ENCODE data around the gene PRKCA. TPM values are rescaled to one million over a fixed set of nuclear protein-coding genes. Genes with fewer than 3 reads are reported as not detected.

The PRKCA gene
- total and polyA plus RNA-seq, 9 of the 15 experiments (the other 6 are each of a cell fraction or from before 2014, with no cell fraction given), result 3.2 to 33.0 (median 17.8) TPM

DNA sequence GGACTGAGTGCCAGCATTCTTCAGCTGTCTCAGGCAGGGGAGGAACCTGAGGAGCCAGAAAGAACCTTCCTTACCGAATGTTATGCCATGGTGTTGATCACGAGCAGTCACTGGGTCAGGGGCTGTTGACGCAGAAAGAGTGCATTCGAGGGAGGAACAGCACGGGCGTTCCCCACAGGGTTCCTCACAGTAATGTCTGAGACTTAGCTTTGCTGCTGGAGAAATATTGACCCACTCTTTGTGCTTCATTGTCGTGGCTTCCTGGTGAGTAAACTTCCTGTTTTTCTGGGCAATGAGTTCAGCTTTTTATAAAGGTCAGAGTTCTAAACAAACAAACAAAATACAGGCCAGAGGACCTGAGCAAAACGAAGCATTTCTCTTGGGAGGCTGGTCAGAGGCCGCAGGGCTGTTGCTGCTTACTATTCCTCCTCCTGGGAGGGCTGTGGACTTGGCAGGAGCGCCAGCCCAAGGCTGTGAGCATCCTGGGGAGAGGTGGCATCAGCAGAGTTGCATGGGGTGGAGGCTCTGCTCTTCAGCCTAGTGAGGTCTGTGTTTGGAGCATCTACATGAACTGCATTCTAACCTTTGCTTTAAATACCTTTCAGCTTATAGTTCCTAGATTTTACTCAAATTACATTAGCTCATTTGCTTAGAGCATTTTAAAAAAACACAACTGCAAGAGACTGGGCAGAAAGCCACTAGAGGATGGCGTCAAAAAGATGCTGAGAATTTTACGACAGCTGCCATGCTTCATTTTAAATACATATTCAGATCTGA is 389.4 kb downstream of the PRKCA start:
- 77% methylated on average over 12 of the region's 12 CpGs for WGBS (ENCODE audit: insufficient coverage, low coverage, missing lambda C conversion rate)
- Histone ChIP-seq H3K79me2 (ENCODE audit: control insufficient read depth, insufficient read depth, low read length) (no peaks in the 10 kb centered on the region), H3K27me3 (ENCODE audit: control insufficient read depth in 2 of 2, insufficient read depth in 2 of 2, low read length in 2 of 2) (no peaks in the 10 kb centered on the region), H3K27ac (ENCODE audit: extremely low read depth, low read depth, low read length) (no peak overlapping the region), H3K9me1 (ENCODE audit: control insufficient read depth, insufficient read depth, low read length) (no peaks in the 10 kb centered on the region), H3K9me3 (replicated peaks; ENCODE audit: control insufficient read depth, insufficient read depth, low read depth, low read length) (0 out of 2 replicates have a peak, but pooled peaks cover 2% of the 10 kb centered on the region), H3K9ac (ENCODE audit: insufficient read depth in 1 of 2, low read depth in 2 of 2, low read length in 2 of 2) (no peak overlapping the region), H4K20me1 (replicated peaks; ENCODE audit: control insufficient read depth, insufficient read depth, low read length) (no peaks in the 10 kb centered on the region), H2AFZ (ENCODE audit: low read depth, low read length) (no peak overlapping the region), H3K4me3 (no peak overlapping the region), H3K4me1 (replicated peaks in 1 of 2; ENCODE audit: control insufficient read depth in 2 of 2, insufficient read depth in 2 of 2, low read length in 2 of 2) (no peaks in the 10 kb centered on the region), H3K36me3 (ENCODE audit: control insufficient read depth, insufficient read depth, low read length) (peaks cover 53% of the 10 kb centered on the region), H3K4me2 (ENCODE audit: insufficient read depth, low read length) (no peak overlapping the region)
- FAIRE-seq (no peak), ATAC-seq (no peak), DNase-seq (ENCODE audit: extremely low read depth in 1 of 4, low spot score in 3 of 4) (no peak)
- TF ChIP-seq, protein P1, sequence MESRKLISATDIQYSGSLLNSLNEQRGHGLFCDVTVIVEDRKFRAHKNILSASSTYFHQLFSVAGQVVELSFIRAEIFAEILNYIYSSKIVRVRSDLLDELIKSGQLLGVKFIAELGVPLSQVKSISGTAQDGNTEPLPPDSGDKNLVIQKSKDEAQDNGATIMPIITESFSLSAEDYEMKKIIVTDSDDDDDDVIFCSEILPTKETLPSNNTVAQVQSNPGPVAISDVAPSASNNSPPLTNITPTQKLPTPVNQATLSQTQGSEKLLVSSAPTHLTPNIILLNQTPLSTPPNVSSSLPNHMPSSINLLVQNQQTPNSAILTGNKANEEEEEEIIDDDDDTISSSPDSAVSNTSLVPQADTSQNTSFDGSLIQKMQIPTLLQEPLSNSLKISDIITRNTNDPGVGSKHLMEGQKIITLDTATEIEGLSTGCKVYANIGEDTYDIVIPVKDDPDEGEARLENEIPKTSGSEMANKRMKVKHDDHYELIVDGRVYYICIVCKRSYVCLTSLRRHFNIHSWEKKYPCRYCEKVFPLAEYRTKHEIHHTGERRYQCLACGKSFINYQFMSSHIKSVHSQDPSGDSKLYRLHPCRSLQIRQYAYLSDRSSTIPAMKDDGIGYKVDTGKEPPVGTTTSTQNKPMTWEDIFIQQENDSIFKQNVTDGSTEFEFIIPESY (CRISPR knock-in tag; IDR thresholded peaks at IDR 0.05), result no peak
- TF ChIP-seq ZNF445 (CRISPR knock-in tag; IDR thresholded peaks at IDR 0.05; ENCODE audit: low read depth) (no peak), TFAM (CRISPR knock-in tag; conservative IDR thresholded peaks at IDR 0.05) (no peak), MIER1 (IDR thresholded peaks at IDR 0.05; ENCODE audit: low read depth) (no peak), GABPB1 (CRISPR knock-in tag; IDR thresholded peaks at IDR 0.05) (no peak), ILF3 (IDR thresholded peaks at IDR 0.05; ENCODE audit: borderline replicate concordance) (no peak), MECOM (CRISPR knock-in tag; IDR thresholded peaks at IDR 0.05) (no peak), PYGO2 (tag; IDR thresholded peaks at IDR 0.05) (no peak), NEUROD1 (IDR thresholded peaks at IDR 0.05; ENCODE audit: borderline replicate concordance, low read depth, low read length, partially characterized antibody) (no peak), POLR2AphosphoS5 (IDR thresholded peaks at IDR 0.05; ENCODE audit: control insufficient read depth, insufficient read depth, low read depth, low read length) (no peak), CHD2 (IDR thresholded peaks at IDR 0.05; ENCODE audit: low read depth, low read length) (no peak)
- ChIA-PET CTCF (ENCODE audit: low intra/inter-chr PET ratio) (no interaction called here), POLR2A (interaction anchor here (0.6 kb wide), 1 partner anchor 171 kb away, joined by 5 read pairs; no protein-coding TSS in a partner anchor)
- in situ Hi-C loops (cut with MboI) (no loop called here), intact Hi-C loops (cut with micrococcal nuclease) (no loop called here)
- no TSS peak for BruUV-seq (replicated peaks)

Data from K562 (cell line).